Type B pancreatic cell (in vitro differentiated cells): ENCODE results near the gene IL3RA. TPM values are rescaled to one million over a fixed set of nuclear protein-coding genes. Genes with fewer than 3 reads are reported as not detected.
"Not testable (repeated sequence)": the region's sequence is repeated elsewhere in the genome, so short reads cannot be mapped to it uniquely, and the experiment has no call there.

Experiments used
- DNase-seq: peaks from one replicate; pipeline ENCODE4 v3.0.0; 2021; ENCODE audit warnings: mixed read lengths; ENCODE audit not compliant: unreplicated experiment; ENCODE audit errors: extremely low spot score
- H3K27ac Mint-ChIP-seq: 2 replicates; pipeline ENCODE4 v1.8.0; 2021; ENCODE audit warnings: mild to moderate bottlenecking, mixed read lengths
- H3K27me3 Mint-ChIP-seq: 2 replicates; pipeline ENCODE4 v1.8.0; 2021; ENCODE audit warnings: mixed read lengths
- H3K36me3 Mint-ChIP-seq: 2 replicates; pipeline ENCODE4 v1.8.0; 2021; ENCODE audit warnings: mixed read lengths
- H3K4me1 Mint-ChIP-seq: one replicate; pipeline ENCODE4 v1.8.0; 2021; ENCODE audit warnings: mixed read lengths; ENCODE audit not compliant: unreplicated experiment
- H3K4me3 Mint-ChIP-seq: 2 replicates; pipeline ENCODE4 v1.8.0; 2021; ENCODE audit warnings: mild to moderate bottlenecking, mixed read lengths
- H3K9me3 Mint-ChIP-seq: 2 replicates; pipeline ENCODE4 v1.8.0; 2021; ENCODE audit warnings: mixed read lengths
- total RNA-seq: library from RNA; stranded (reverse); gene quantifications from 2 replicates; pipeline ENCODE4 v1.2.1, GENCODE V29; 2021; ENCODE audit warnings: low replicate concordance
- TF ChIP-seq, protein P1 (sequence below): fragments of 200-600 bp; sonication (generic); conservative IDR thresholded peaks from 2 replicates; pipeline ENCODE4 v1.5.0; 2021; ENCODE audit warnings: antibody characterized with exemption, mild to moderate bottlenecking

IL3RA gene
- total RNA-seq, 1 donor from 2014 or later: not detected

DNA sequence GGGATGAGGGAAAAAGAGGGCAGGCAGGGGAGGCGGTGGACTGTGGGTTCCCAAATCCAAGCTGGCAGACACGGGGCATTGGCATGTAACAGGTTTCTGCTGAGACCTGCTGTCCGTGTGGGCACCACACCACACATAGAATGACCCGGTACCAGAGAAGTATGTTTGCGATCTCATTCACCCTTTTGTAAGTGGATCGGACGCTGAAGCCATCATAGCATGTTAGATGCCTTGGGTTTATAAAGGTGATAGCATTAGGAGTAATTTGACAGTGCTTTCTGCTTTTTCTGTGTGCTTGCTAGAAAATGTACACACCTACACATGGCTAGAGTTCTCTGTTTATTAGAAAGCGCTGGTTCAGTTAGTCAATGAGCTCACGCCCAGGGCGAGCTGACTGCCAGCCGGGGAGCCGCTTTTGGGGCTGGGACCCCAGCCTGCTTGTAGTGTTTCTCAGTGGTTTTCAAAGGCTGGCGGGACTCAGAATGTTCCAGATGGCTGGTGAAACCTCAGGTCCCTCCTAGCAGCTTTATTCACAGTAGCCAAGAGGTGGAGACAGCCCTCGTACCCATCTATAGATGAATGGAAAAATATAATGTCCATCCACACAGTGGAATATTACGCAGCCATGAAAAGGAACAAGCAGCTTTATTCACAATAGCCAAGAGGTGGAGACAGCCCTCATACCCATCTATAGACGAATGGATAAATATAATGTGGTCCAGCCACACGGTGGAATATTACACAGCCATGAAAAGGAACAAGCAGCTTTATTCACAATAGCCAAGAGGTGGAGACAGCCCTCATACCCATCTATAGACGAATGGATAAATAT, 579 bp downstream of the IL3RA start:
- Mint-ChIP-seq H3K27ac (no peak overlapping the region), H3K27me3 (no peaks in the 10 kb centered on the region), H3K36me3 (no peaks in the 10 kb centered on the region), H3K9me3 (no peaks in the 10 kb centered on the region), H3K4me3 (peak overlapping the region; percentile 36), H3K4me1 (no peaks in the 10 kb centered on the region)
- no peak for DNase-seq
- TF ChIP-seq, protein P1, sequence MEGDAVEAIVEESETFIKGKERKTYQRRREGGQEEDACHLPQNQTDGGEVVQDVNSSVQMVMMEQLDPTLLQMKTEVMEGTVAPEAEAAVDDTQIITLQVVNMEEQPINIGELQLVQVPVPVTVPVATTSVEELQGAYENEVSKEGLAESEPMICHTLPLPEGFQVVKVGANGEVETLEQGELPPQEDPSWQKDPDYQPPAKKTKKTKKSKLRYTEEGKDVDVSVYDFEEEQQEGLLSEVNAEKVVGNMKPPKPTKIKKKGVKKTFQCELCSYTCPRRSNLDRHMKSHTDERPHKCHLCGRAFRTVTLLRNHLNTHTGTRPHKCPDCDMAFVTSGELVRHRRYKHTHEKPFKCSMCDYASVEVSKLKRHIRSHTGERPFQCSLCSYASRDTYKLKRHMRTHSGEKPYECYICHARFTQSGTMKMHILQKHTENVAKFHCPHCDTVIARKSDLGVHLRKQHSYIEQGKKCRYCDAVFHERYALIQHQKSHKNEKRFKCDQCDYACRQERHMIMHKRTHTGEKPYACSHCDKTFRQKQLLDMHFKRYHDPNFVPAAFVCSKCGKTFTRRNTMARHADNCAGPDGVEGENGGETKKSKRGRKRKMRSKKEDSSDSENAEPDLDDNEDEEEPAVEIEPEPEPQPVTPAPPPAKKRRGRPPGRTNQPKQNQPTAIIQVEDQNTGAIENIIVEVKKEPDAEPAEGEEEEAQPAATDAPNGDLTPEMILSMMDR: no peak

DNA sequence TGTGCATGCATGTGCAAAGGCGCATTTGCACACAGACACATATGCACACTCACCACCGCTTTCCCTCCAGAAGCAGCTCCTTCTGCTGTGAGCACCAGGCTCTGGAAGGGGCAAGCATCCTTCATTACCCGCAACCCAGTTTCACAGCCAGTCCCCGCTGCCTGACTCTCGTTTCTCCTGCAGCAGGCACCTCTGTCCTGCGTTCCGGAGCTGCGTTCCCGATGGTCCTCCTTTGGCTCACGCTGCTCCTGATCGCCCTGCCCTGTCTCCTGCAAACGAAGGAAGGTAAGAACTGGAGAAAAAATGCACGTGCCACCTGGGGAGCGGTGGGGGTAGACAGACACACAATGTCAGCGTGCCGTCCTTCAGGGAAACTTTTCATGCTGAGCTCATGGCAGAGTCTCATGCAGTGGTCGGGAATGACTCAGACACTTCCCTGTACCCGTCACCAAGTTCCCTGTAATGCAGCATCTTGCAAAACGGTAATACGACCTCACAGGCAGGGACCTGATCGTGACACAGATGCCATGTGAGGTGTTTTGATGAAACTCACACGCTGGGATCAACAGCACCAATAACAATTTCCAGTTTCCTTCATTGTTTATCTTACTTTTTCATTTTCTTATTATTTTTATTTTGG, 5.1 kb downstream of the IL3RA start:
- no peak overlapping the region for H3K4me3 Mint-ChIP-seq
- no peak for DNase-seq
- H3K27ac Mint-ChIP-seq: no peak overlapping the region
- no peaks in the 10 kb centered on the region for H3K36me3 Mint-ChIP-seq
- no peaks in the 10 kb centered on the region for H3K4me1 Mint-ChIP-seq
- no peaks in the 10 kb centered on the region for H3K27me3 Mint-ChIP-seq
- H3K9me3 Mint-ChIP-seq: no peaks in the 10 kb centered on the region
- TF ChIP-seq, protein P1: no peak

DNA sequence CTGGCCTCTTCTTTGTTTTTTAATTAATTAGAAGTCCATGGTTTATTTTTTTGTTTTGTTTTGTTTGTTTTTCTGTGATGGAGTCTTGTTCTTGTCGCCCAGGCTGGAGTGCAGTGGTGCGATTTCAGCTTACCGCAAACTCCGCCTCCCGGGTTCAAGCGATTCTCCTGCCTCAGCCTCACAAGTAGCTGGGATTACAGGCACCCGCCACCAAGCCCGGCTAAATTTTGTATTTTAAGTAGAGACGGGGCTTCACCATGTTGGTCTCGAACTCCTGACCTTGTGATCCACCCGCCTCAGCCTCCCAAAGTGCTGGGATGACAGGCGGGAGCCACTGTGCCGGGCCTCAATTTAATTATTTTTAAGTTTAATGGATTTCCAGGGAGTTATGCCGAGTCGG, 13.0 kb downstream of the IL3RA start:
- not testable (repeated sequence) for H3K36me3 Mint-ChIP-seq, H3K4me3 Mint-ChIP-seq, H3K27me3 Mint-ChIP-seq, H3K9me3 Mint-ChIP-seq, H3K4me1 Mint-ChIP-seq, H3K27ac Mint-ChIP-seq, DNase-seq

DNA sequence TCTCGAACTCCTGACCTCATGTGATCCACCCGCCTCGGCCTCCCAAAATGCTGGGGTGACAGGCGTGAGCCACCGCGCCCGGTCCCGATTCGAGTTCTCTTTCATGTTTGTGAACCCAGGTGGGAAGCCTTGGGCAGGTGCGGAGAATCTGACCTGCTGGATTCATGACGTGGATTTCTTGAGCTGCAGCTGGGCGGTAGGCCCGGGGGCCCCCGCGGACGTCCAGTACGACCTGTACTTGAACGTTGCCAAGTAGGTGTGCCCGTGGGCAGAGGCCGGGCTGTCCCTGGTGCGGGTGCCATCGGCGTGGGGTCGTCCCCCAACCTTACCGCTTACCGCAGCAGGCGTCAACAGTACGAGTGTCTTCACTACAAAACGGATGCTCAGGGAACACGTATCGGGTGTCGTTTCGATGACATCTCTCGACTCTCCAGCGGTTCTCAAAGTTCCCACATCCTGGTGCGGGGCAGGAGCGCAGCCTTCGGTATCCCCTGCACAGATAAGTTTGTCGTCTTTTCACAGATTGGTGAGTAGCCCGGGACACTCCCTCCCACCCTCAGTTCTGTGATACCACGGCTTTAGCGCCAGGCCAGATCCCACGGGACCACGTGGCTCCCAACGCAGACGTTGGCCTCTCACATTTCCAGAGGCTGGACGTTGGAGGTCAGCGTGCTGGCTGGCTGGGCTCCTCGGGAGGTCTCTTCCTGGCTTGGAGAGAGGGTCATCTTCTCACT, 15.6 kb downstream of the IL3RA start:
- H3K27ac Mint-ChIP-seq: no peak overlapping the region
- no peaks in the 10 kb centered on the region for H3K36me3 Mint-ChIP-seq
- DNase-seq: no peak
- no peaks in the 10 kb centered on the region for H3K27me3 Mint-ChIP-seq
- no peaks in the 10 kb centered on the region for H3K4me1 Mint-ChIP-seq
- H3K4me3 Mint-ChIP-seq: no peak overlapping the region
- TF ChIP-seq, protein P1: no peak
- H3K9me3 Mint-ChIP-seq: no peaks in the 10 kb centered on the region

DNA sequence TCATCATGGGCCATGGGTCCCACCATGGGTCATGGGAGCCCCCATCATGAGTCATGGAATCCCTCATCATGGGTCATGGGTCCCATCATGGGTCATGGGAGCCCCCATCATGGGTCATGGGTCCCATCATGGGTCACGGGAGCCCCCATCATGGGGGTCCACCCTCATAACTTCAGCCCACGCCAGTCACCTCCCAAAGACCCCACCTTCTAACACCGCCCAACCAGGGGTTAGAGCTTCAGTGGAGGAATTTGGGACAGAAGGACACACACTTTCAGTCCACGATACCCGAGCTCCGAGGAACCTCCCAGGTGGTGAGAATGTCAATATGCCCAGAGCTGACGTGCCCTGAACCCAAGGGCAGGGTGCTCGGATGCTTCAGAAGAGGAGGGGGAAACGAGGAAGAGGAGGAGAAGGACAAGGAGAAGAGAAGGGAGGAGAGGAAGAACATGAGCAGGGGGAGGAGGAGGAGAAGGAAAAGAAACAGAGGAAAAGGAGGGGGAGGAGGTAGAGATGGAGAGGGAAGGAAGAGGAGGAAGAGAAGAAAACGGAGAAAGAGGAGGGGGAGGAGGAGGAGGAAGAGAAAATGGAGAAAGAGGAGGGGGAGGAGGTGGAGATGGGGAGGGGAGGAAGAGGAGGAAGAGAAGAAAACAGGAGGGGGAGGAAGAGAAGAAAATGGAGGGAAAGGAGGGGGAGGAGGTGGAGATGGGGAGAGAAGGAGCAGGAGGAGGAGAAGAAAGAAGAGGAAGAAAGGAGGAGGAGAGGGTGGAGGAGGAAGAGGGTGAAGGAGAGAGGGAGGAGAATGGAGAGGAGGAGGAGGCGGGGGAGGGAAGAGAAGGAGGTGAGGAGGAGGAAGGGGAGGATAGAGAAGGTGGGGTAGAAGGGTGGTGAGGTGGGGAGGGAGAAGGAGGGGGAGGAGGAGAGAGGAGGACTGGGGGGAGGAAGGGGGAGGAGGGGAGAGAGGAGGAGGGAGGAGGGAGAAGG, 17.7 kb downstream of the IL3RA start:
- Mint-ChIP-seq H3K36me3 (no peaks in the 10 kb centered on the region), H3K27me3 (no peaks in the 10 kb centered on the region), H3K4me1 (no peaks in the 10 kb centered on the region), H3K9me3 (no peaks in the 10 kb centered on the region), H3K4me3 (no peak overlapping the region), H3K27ac (no peak overlapping the region)
- DNase-seq: no peak
- TF ChIP-seq, protein P1: no peak
